ENCODE results near the gene UBR1. TPM values are rescaled to one million over a fixed set of nuclear protein-coding genes. Genes with fewer than 3 reads are reported as not detected.

Gene UBR1
- polyA plus RNA-seq, 2 of the 4 experiments (the other 2 are of a cell fraction), result 5.8 to 10.5 TPM

GRCh38 chr15:42915654-42916315 lies 190.1 kb downstream of the UBR1 start:
- ChIA-PET POLR2A (no interaction called here), CTCF (interaction anchor here (1.2 kb wide), 1 partner anchor 11 kb away, joined by 3 read pairs; no protein-coding TSS in a partner anchor)
- H3K4me3 ChIP-seq, result no peak overlapping the region
- TF ChIP-seq MYC (IDR thresholded peaks at IDR 0.05; ENCODE audit: borderline replicate concordance, low read length) (no peak), ELK1 (IDR thresholded peaks at IDR 0.05; ENCODE audit: low read depth, low read length) (no peak), RFX5 (IDR thresholded peaks at IDR 0.05) (no peak), TFCP2L1 (CRISPR knock-in tag; IDR thresholded peaks at IDR 0.05) (no peak)
- DNase-seq (ENCODE audit: low read depth in 1 of 2, low spot score in 1 of 2) (no peak), ATAC-seq (no peak), FAIRE-seq (no peak)
- H3K4me2 ChIP-seq, result peak overlapping the region; percentile 40; the same call in 1 of the 3 replicates
- peaks cover 24% of the 10 kb centered on the region; the same call in 2 of the 3 replicates for H3K4me1 ChIP-seq
- H3K9me3 ChIP-seq, result no peaks in the 10 kb centered on the region
- no peak overlapping the region for H3K27ac ChIP-seq
- WGBS (ENCODE audit: missing lambda C conversion rate), result 79% methylated on average over 3 of the region's 3 CpGs

- FAIRE-seq, result no peak
These were observed 190.9 kb downstream of the UBR1 start for GRCh38 chr15:42914728-42915497.

GRCh38 chr15:42911058-42911592 lies 194.7 kb downstream of the UBR1 start:
- H3K4me1 ChIP-seq, result peaks cover 3% of the 10 kb centered on the region; the same call in 1 of the 3 replicates
- 70% methylated on average over 5 of the region's 5 CpGs for WGBS (ENCODE audit: missing lambda C conversion rate)
- H3K27ac ChIP-seq, result no peak overlapping the region
- ATAC-seq, result no peak
- POLR2A ChIA-PET, result no interaction called here
- no peak for FAIRE-seq
- H3K9me3 ChIP-seq, result no peaks in the 10 kb centered on the region
- no peak overlapping the region for H3K4me3 ChIP-seq
- H3K4me2 ChIP-seq, result no peak overlapping the region
- CTCF ChIA-PET, result interaction anchor here (0.6 to 3.3 kb wide), 2 partner anchors 15 to 1275 kb away, joined by 3 to 13 read pairs; no protein-coding TSS in a partner anchor
- DNase-seq (ENCODE audit: low read depth in 1 of 2, low spot score in 1 of 2), result no peak
- TF ChIP-seq CBX2 (IDR thresholded peaks at IDR 0.05; ENCODE audit: borderline replicate concordance, low read depth), result no peak
- no peak for TF ChIP-seq POLR2AphosphoS2 (conservative IDR thresholded peaks at IDR 0.05; ENCODE audit: low read length)
- no peak for TF ChIP-seq MAZ (IDR thresholded peaks at IDR 0.05; ENCODE audit: borderline replicate concordance, low read depth, low read length)
- no peak for TF ChIP-seq KDM5A (IDR thresholded peaks at IDR 0.05)
- TF ChIP-seq CBX8 (IDR thresholded peaks at IDR 0.05), result no peak
- no peak for TF ChIP-seq MAX (IDR thresholded peaks at IDR 0.05)
- no peak for TF ChIP-seq PHF8 (IDR thresholded peaks at IDR 0.05; ENCODE audit: borderline replicate concordance, low read depth)
- TF ChIP-seq MAFK (IDR thresholded peaks at IDR 0.05; ENCODE audit: partially characterized antibody), result no peak
- TF ChIP-seq SMC3 (IDR thresholded peaks at IDR 0.05), result no peak
- no peak for TF ChIP-seq NR3C1 (IDR thresholded peaks at IDR 0.05)
- TF ChIP-seq ZC3H11A (IDR thresholded peaks at IDR 0.05), result no peak
- TF ChIP-seq E2F6 (IDR thresholded peaks at IDR 0.05; ENCODE audit: borderline replicate concordance, low read depth), result no peak
- no peak for TF ChIP-seq ESRRA (IDR thresholded peaks at IDR 0.05; ENCODE audit: borderline replicate concordance, low read length)
- TF ChIP-seq NPAS2 (CRISPR knock-in tag; IDR thresholded peaks at IDR 0.05; ENCODE audit: borderline replicate concordance), result no peak
- no peak for TF ChIP-seq FOSB (CRISPR knock-in tag; IDR thresholded peaks at IDR 0.05)
- TF ChIP-seq FOXS1 (CRISPR knock-in tag; IDR thresholded peaks at IDR 0.05), result no peak
- TF ChIP-seq CEBPB (IDR thresholded peaks at IDR 0.05), result no peak
- no peak for TF ChIP-seq TP53 (CRISPR knock-in tag; IDR thresholded peaks at IDR 0.05)

More at GRCh38 chr15:42914728-42915497, 190.9 kb downstream of the UBR1 start:
- Histone ChIP-seq H3K4me1 (peaks cover 24% of the 10 kb centered on the region; the same call in 2 of the 3 replicates), H3K4me3 (no peak overlapping the region), H3K27ac (no peak overlapping the region), H3K4me2 (peak overlapping the region; percentile 40; the same call in 2 of the 3 replicates), H3K9me3 (no peaks in the 10 kb centered on the region)
- ChIA-PET CTCF (interaction anchor here (1.2 kb wide), 1 partner anchor 12 kb away, joined by 3 read pairs; no protein-coding TSS in a partner anchor), POLR2A (no interaction called here)
- ATAC-seq, result peak in 1 of 2 experiments; percentile 57; a peak in 2 of 6 replicates
- no peak for DNase-seq (ENCODE audit: low read depth in 1 of 2, low spot score in 1 of 2)
- TF ChIP-seq GATA3 (IDR thresholded peaks at IDR 0.05; ENCODE audit: borderline replicate concordance), result no peak
- TF ChIP-seq PHF8 (IDR thresholded peaks at IDR 0.05; ENCODE audit: borderline replicate concordance, low read depth), result no peak
- no peak for TF ChIP-seq RCOR1 (IDR thresholded peaks at IDR 0.05; ENCODE audit: low read depth, low read length)
- no peak for TF ChIP-seq HOXB5 (CRISPR knock-in tag; IDR thresholded peaks at IDR 0.05)
- no peak for TF ChIP-seq HMGXB4 (CRISPR knock-in tag; IDR thresholded peaks at IDR 0.05; ENCODE audit: borderline replicate concordance)
- no peak for TF ChIP-seq FOSB (CRISPR knock-in tag; IDR thresholded peaks at IDR 0.05)
- 40% methylated on average over 5 of the region's 5 CpGs for WGBS (ENCODE audit: missing lambda C conversion rate)
